ENCODE results near the gene EXD3.

EXD3 gene

GRCh38 chr9:137446851-137447471, 24.0 kb upstream of the EXD3 start:
- DNase-seq = no peak

- DNase-seq = no peak
Measured at GRCh38 chr9:137445930-137446431, 23.0 kb upstream of the EXD3 start.

DNA sequence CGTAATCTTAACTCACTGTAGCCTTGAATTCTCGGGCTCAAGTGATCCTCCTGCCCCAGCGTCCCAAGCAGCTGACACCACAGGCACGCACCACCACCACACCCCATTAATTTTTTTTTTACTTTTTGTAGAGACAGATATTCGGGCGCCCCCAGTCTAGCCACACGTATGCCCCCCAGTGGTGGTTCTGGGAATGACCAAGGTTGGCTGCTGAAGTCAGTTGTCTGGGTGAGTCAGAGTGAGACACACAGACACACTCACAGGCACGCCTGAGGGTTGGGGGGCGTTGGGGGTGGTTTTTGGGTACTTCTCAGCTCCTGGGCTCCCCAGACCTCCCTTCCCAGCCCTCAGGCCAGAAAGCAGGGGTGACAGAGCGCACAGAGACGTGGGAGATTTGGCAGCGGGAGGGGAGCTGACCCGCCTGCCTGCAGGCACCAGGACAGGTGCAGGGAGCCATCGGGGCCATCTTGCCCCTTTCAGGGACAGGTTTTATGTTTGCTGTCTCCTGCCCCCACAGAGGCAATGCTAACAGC, 22.4 kb upstream of the EXD3 start:
- DNase-seq = peak; percentile 33

GRCh38 chr9:137444106-137444790, 21.3 kb upstream of the EXD3 start:
- no peak for DNase-seq

- peak; percentile 15 for DNase-seq
Measured at GRCh38 chr9:137441935-137442321, 19.0 kb upstream of the EXD3 start.

GRCh38 chr9:137441289-137441934, 18.4 kb upstream of the EXD3 start, which contains the start of gene ENTPD8:
Gene ENTPD8 (minus strand): TSS chr9:137441357. CDS start chr9:137438285, 3,072 bp downstream.
- DNase-seq = no peak

GRCh38 chr9:137439158-137439714, 16.3 kb upstream of the EXD3 start:
- DNase-seq = no peak

- no peak for DNase-seq
Measured at GRCh38 chr9:137438591-137439157, 15.7 kb upstream of the EXD3 start.

GRCh38 chr9:137437691-137438590, 15.0 kb upstream of the EXD3 start:
- no peak for DNase-seq

GRCh38 chr9:137436761-137437600, 14.0 kb upstream of the EXD3 start:
- no peak for DNase-seq

GRCh38 chr9:137435980-137436760, 13.2 kb upstream of the EXD3 start:
- no peak for DNase-seq

GRCh38 chr9:137435381-137435891, 12.5 kb upstream of the EXD3 start:
- DNase-seq = no peak

DNA sequence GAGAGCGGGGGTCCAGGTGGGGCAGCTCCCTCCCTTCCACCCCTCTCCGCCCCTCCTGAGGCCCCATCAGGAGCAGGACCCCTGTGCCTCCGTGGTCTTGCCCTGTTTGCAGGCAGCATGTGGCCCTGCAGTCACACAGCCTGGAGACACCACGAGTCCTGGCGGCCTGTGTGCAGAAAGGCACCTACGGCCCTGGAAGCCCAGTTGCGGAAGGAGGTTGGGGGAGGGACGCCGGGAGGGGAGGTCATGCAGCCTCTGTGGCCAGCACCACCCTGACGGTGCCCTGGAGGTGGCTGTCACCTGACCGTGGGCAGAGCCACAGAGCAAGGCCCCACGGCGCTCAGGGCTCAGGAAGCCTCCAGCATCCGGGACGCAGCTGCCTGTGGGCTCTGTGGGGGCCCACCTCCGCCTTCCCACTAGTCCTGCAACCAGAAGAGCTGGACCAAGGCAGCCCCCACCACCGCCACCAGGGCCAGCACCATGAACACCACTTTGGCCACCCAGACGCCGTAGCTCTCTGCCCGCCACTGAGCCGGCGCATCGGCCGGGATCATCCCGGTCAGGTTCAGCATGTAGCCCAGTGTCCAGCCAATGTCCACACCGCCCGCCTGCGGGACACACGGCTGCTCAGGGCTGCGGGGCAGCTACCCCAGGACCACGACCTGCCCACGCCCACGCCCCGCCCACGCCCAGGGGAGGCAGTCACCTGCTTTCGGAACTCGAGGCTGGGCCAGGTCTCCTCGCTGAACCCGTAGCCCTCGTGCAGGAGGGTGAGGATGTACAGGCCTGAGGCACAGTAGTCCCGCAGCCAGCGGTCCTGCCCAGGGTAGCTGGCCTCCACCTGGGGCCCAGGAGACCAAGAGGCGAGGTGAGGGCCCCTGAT, 11.8 kb upstream of the EXD3 start:
- no peak for DNase-seq

DNA sequence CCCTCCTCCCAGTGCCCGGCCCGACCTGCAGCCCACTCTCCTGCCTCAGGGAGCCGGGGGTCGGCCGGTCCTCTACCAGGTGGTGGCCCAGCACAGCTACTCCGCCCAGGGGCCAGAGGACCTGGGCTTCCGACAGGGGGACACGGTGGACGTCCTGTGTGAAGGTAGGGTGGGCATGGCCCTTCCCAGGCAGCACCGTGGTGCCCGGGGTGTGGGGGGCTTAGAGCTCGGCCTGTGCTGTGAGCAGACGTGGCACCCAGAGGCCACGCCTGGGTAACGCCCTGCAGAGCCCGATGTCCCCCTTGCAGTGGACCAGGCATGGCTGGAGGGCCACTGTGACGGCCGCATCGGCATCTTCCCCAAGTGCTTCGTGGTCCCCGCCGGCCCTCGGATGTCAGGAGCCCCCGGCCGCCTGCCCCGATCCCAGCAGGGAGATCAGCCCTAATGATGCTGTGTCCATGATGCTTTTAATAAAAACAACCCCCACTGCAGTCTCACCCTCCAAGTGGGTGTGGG, 11.0 kb upstream of the EXD3 start:
- no peak for DNase-seq

DNA sequence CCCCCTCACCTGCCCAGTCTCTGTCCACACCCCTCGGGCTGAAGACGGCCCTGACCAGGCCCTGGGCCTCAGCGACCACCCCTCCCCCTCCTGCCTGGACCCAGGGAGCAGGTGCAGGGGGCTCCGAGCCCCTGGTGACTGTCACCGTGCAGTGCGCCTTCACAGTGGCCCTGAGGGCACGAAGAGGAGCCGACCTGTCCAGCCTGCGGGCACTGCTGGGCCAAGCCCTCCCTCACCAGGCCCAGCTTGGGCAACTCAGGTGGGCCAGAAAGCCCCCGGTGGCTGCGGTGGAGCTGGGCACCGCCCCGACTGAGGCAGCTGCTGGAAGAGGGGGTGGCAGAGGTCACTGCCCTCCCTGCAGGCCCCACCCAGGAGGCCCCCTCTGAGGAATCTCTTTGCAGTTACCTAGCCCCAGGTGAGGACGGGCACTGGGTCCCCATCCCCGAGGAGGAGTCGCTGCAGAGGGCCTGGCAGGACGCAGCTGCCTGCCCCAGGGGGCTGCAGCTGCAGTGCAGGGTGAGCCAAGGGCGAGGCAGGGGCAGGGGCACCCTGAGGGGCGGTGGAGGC, 10.5 kb upstream of the EXD3 start:
- DNase-seq = no peak

DNA sequence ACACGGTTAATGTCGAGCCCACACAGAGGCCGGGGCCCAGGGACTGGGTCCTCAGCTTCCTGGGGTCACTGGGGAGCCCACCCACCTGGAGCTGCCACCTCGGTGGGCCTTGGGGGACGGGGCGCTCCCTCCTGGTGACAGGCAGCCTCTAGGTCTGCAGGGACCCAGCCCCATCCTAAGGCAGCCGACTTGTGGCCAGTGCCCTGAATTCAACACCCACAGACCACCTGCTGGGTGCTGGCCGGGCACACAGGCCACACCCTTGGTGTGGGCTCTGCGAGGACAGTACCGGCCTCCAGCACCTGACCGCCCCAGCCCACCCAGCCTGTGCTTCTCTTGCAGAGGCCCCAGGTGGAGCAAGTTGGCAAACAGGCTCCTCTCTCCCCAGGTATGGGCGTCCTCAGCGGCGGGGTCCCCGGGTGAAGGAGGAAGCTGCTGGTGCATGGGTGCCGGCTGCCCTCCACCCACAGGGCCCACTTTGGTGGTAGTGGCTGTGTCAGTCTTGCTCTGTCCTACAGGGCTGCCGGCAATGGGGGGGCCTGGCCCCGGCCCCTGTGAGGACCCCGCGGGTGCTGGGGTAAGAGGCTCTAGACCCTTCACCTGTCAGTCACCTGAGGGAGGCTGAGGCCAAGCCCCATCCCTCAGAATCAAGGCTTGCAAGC, 9.9 kb upstream of the EXD3 start:
- DNase-seq = no peak

- no peak for DNase-seq
Measured at GRCh38 chr9:137431416-137431931, 8.5 kb upstream of the EXD3 start.

Measured in NCI-H2227 treated with DMSO at 0.1 percent for 48 hours (cell line).